HG02884 (cell line): ENCODE measurements around the gene CH25H.
"Not testable (repeated sequence)": the region's sequence is repeated elsewhere in the genome, so short reads cannot be mapped to it uniquely, and the experiment has no call there.

Source experiments
- ATAC-seq: cut with Tn5 transposase; IDR thresholded peaks from one replicate; pipeline ENCODE4 v1.9.1; 2021; ENCODE audit warnings: mild to moderate bottlenecking, moderate library complexity; ENCODE audit not compliant: unreplicated experiment

Gene CH25H

GRCh38 chr10:89202033-89202425 is 5.1 kb downstream of the CH25H start:
- no peak for ATAC-seq

- no peak for ATAC-seq
Observed at GRCh38 chr10:89201345-89202032, 5.6 kb downstream of the CH25H start.

- ATAC-seq: no peak
Observed at GRCh38 chr10:89197473-89197872, 9.6 kb downstream of the CH25H start.

GRCh38 chr10:89191301-89191700 is 15.8 kb downstream of the CH25H start:
- ATAC-seq: not testable (repeated sequence)

GRCh38 chr10:89189211-89189734 is 17.8 kb downstream of the CH25H start:
- ATAC-seq: no peak

- ATAC-seq: no peak
Observed at GRCh38 chr10:89185658-89186057, 21.5 kb downstream of the CH25H start.

GRCh38 chr10:89184638-89185037 is 22.5 kb downstream of the CH25H start:
- no peak for ATAC-seq

- ATAC-seq: no peak
Observed at GRCh38 chr10:89183571-89183970, 23.5 kb downstream of the CH25H start.

- ATAC-seq: no peak
Observed at GRCh38 chr10:89182894-89183293, 24.2 kb downstream of the CH25H start.

GRCh38 chr10:89175816-89176215 is 31.3 kb downstream of the CH25H start:
- no peak for ATAC-seq

- no peak for ATAC-seq
Observed at GRCh38 chr10:89173075-89173474, 34.0 kb downstream of the CH25H start.

- ATAC-seq: no peak
Observed at GRCh38 chr10:89171996-89172395, 35.1 kb downstream of the CH25H start.

GRCh38 chr10:89171263-89171872 is 35.7 kb downstream of the CH25H start:
- ATAC-seq: no peak

- not testable (repeated sequence) for ATAC-seq
Observed at GRCh38 chr10:89168354-89168900, 38.7 kb downstream of the CH25H start.

- no peak for ATAC-seq
Observed at GRCh38 chr10:89167915-89168314, 39.2 kb downstream of the CH25H start.

- no peak for ATAC-seq
Observed at GRCh38 chr10:89165923-89166322, 41.2 kb downstream of the CH25H start.

- no peak for ATAC-seq
Observed at GRCh38 chr10:89164920-89165319, 42.2 kb downstream of the CH25H start.

GRCh38 chr10:89164080-89164479 is 43.0 kb downstream of the CH25H start:
- ATAC-seq: peak; percentile 15

GRCh38 chr10:89163265-89163995 is 43.7 kb downstream of the CH25H start:
- ATAC-seq: peak; percentile 95

- ATAC-seq: no peak
Observed at GRCh38 chr10:89162596-89162995, 44.5 kb downstream of the CH25H start.

GRCh38 chr10:89160339-89160738 is 46.8 kb downstream of the CH25H start:
- no peak for ATAC-seq
